G401 (cell line): ENCODE results near the gene DNLZ. TPM values are rescaled to one million over a fixed set of nuclear protein-coding genes. Genes with fewer than 3 reads are reported as not detected.
"Not testable (repeated sequence)": the region's sequence is repeated elsewhere in the genome, so short reads cannot be mapped to it uniquely, and the experiment has no call there.

Experiments used
- DNase-seq: peaks from one replicate; pipeline ENCODE4 v3.0.0-alpha.2; 2015; ENCODE audit warnings: low spot score
- in situ Hi-C: cut with HindIII; loops from 2 replicates; pipeline ENCODE4 v1.10.0; 2016; ENCODE audit warnings: low sequenced_read_pairs, mixed read lengths
- total RNA-seq: library from RNA; depleted of rRNA; stranded (reverse); fragments of >200 nt; shearing (Covaris generic); gene quantifications from 2 replicates; pipeline ENCODE4 v1.2.3, GENCODE V29; 2014; rRNA removed

DNLZ gene
- total RNA-seq = 34.2 and 70.6 TPM in 2 replicates

GRCh38 chr9:136363106-136363948 is at the start of gene DNLZ:
DNLZ (minus strand) TSS chr9:136363744; CDS start chr9:136363714, 30 bp downstream.
- in situ Hi-C loops = no loop called here
- peak; percentile 95 for DNase-seq

DNA sequence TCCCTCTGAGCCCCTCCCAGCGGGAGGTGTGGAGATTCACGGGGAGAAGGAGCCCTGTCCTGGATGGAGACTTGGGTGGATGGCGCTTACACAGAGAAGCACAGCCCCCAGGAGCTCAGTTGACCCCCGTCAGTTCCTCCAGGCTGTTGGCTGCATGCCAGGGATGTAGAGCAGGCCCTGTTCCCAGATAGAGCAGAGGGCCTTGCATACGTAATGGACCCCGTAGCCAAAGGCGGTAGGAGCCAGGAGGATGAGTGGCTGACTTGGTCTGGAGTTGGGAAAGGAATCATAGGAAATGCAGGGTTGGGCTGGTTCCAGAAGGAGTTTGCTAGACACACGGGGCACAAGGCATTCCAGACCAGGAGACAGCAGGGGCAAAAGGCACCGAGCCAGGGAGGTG is 49.4 kb upstream of the DNLZ start:
- DNase-seq = no peak
- in situ Hi-C loops = no loop called here

- in situ Hi-C loops = no loop called here
- no peak for DNase-seq
Observed at GRCh38 chr9:136411378-136411777, 47.8 kb upstream of the DNLZ start.

GRCh38 chr9:136410500-136411287 is 47.1 kb upstream of the DNLZ start, which contains the start of the genes ENTR1 and PMPCA:
ENTR1 (minus strand) TSS chr9:136410614; CDS start chr9:136410397, 217 bp downstream.
PMPCA (plus strand) TSS chr9:136410658; CDS start chr9:136410669, 11 bp downstream.
- in situ Hi-C loops = no loop called here
- DNase-seq = peak; percentile 87

- in situ Hi-C loops = no loop called here
- peak; percentile 25 for DNase-seq
Observed at GRCh38 chr9:136409557-136410455, 46.3 kb upstream of the DNLZ start.

DNA sequence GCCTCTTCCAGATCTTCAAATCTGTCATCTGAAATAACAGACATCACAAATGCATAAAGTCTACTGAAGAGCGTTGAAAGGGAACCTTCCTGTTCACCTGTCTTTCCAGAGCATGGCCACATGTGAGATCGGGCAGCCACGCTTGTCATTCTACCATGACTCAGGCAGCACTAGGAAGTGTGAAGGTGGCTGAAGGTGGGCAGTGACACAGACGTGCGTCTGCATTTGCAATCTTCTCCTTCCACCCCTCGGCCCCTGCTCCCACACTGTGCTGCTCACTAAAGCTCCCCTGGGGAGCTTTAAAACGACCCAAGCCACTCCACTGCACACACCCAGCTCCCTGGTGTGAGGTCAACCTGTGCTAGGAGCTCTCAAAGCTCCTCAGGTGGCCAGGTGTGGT is 44.4 kb upstream of the DNLZ start:
- in situ Hi-C loops = no loop called here
- DNase-seq = no peak

GRCh38 chr9:136407061-136407460 is 43.5 kb upstream of the DNLZ start:
- DNase-seq, in situ Hi-C loops: not testable (repeated sequence)

GRCh38 chr9:136405904-136406303 is 42.4 kb upstream of the DNLZ start:
- in situ Hi-C loops = not testable (repeated sequence)

GRCh38 chr9:136405481-136405880 is 41.9 kb upstream of the DNLZ start:
- no peak for DNase-seq
- in situ Hi-C loops = no loop called here

More at GRCh38 chr9:136405904-136406303, 42.4 kb upstream of the DNLZ start:
- not testable (repeated sequence) for DNase-seq

DNA sequence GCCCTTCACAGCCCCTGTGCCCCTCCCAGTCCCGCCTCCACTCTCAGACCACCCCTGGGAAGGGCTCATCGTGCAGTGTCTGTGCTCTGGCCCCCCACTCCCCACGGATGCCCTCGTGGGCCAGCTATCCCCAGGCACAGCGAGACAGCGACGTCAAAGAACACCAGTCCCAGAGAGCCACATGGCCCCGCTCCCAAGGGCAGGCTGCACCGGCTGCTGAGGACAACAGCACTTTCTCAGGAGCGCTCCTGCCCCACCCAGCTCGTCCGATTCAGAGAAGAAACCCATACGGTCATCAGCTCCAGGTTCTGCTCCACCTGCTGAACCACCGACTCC is 41.2 kb upstream of the DNLZ start:
- DNase-seq = no peak
- in situ Hi-C loops = no loop called here

GRCh38 chr9:136403915-136404800 is 40.6 kb upstream of the DNLZ start:
- in situ Hi-C loops = no loop called here
- DNase-seq = no peak

- no peak for DNase-seq
- in situ Hi-C loops = no loop called here
Observed at GRCh38 chr9:136403538-136403914, 40.0 kb upstream of the DNLZ start.

GRCh38 chr9:136402067-136402466 is 38.5 kb upstream of the DNLZ start:
- DNase-seq = no peak
- in situ Hi-C loops = no loop called here

GRCh38 chr9:136401173-136401922 is 37.8 kb upstream of the DNLZ start:
- in situ Hi-C loops = no loop called here
- no peak for DNase-seq

DNA sequence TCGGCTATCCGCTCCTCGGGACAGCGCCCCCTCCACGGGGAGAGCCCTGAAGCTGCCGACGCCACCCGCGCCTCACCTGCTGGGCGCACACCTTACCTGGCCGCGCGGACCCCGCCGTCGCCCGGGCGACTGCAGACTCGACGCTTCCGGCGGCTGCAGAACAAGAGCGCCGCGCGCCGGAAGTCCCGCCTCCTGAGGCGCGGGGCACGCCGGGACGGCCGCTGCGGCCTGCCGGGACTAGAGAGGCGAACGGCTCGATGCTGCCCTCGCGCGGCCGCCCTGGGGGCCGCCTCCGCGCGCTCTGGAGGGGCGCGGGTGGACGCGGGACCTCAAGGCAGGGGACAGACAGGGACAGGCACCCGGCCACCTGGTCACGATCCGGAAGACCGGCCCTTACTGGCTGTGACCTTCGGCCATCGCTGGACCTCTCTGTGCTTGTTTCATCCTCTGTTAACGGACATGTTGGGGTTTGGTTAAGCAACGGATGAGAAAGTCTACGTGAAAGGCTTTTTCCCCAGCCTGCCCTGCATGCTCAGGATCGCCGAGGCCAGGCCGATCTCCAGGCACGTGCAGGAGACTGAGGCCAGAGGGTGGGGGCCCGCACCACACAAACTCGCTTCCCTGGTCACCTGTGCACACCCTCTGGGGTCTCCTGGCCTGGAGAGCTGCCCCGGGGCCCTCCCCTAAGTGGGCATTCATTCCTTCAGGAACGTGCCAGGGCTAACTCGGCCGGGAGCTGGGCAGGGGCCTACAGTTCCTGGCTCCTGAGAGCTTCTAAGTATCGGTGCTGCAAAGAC is 36.7 kb upstream of the DNLZ start, which contains the start of gene SNAPC4:
SNAPC4 (minus strand) TSS at position 133 of the 797 bp plus-strand sequence. CDS start 1,742 bp downstream, outside the sequence.
- in situ Hi-C loops = no loop called here
- peak; percentile 81 for DNase-seq

GRCh38 chr9:136399176-136400037 is 35.9 kb upstream of the DNLZ start:
- in situ Hi-C loops = no loop called here
- DNase-seq = no peak
